HepG2 (cell line): ENCODE data around the gene RNGTT. TPM values are rescaled to one million over a fixed set of nuclear protein-coding genes. Genes with fewer than 3 reads are reported as not detected.

ENCODE experiments used
- ARID2 ChIP-seq: sonication (generic); formaldehyde crosslinking; IDR thresholded peaks from 2 replicates; pipeline ENCODE4 v1.8.1; 2022; ENCODE audit warnings: mild to moderate bottlenecking, missing genetic modification reagents, borderline replicate concordance
- BORCS8-MEF2B ChIP-seq: sonication (generic); formaldehyde crosslinking; IDR thresholded peaks from 2 replicates; pipeline ENCODE4 v1.8.0; 2022; ENCODE audit warnings: mild to moderate bottlenecking, missing genetic modification reagents
- E2F5 ChIP-seq: sonication (generic); formaldehyde crosslinking; conservative IDR thresholded peaks from 2 replicates; pipeline ENCODE4 v1.4.0; 2020; ENCODE audit warnings: missing genetic modification reagents
- HNRNPUL1 ChIP-seq: fragments of 200-400 bp; formaldehyde crosslinking; IDR thresholded peaks from 2 replicates; pipeline ENCODE4 v1.6.1; 2017; ENCODE audit warnings: low read depth, mild to moderate bottlenecking, low read length, moderate library complexity
- HOXA3 ChIP-seq: sonication (generic); formaldehyde crosslinking; IDR thresholded peaks from 2 replicates; pipeline ENCODE4 v1.5.0; 2020; ENCODE audit warnings: missing genetic modification reagents
- MAF1 ChIP-seq: sonication (generic); formaldehyde crosslinking; IDR thresholded peaks from 2 replicates; pipeline ENCODE4 v1.5.0; 2020; ENCODE audit warnings: missing genetic modification reagents, borderline replicate concordance
- MBNL3 ChIP-seq: fragments of 250-450 bp; sonication (Bioruptor Pico); conservative IDR thresholded peaks from 2 replicates; pipeline ENCODE4 v1.8.0; 2022; ENCODE audit warnings: mild to moderate bottlenecking, inconsistent platforms
- NBN ChIP-seq: fragments of 450-650 bp; conservative IDR thresholded peaks from 2 replicates; pipeline ENCODE4 v1.6.1; 2017
- PHB2 ChIP-seq: fragments of 450-650 bp; IDR thresholded peaks from 2 replicates; pipeline ENCODE4 v1.6.1; 2018; ENCODE audit not compliant: partially characterized antibody
- PRDM4 ChIP-seq: sonication (generic); formaldehyde crosslinking; IDR thresholded peaks from 2 replicates; pipeline ENCODE4 v1.9.0; 2021; ENCODE audit warnings: missing genetic modification reagents, borderline replicate concordance
- SNAI1 ChIP-seq: sonication (generic); formaldehyde crosslinking; IDR thresholded peaks from 2 replicates; pipeline ENCODE4 v1.5.0; 2020; ENCODE audit warnings: mild to moderate bottlenecking, missing genetic modification reagents, borderline replicate concordance
- TBP ChIP-seq: sonication (generic); formaldehyde crosslinking; IDR thresholded peaks from 2 replicates; pipeline ENCODE4 v1.5.0; 2020; ENCODE audit warnings: missing genetic modification reagents
- THRA ChIP-seq: sonication (generic); formaldehyde crosslinking; IDR thresholded peaks from 2 replicates; pipeline ENCODE4 v1.4.0; 2020; ENCODE audit warnings: missing genetic modification reagents, borderline replicate concordance
- YEATS4 ChIP-seq: sonication (generic); formaldehyde crosslinking; IDR thresholded peaks from 2 replicates; pipeline ENCODE4 v1.4.0; 2020; ENCODE audit warnings: missing genetic modification reagents, borderline replicate concordance
- ZNF333 ChIP-seq: sonication (generic); formaldehyde crosslinking; IDR thresholded peaks from 2 replicates; pipeline ENCODE4 v1.4.0; 2020; ENCODE audit warnings: mild to moderate bottlenecking, missing genetic modification reagents, borderline replicate concordance
- ZNF589 ChIP-seq: sonication (generic); formaldehyde crosslinking; conservative IDR thresholded peaks from 2 replicates; pipeline ENCODE4 v1.8.0; 2022; ENCODE audit warnings: mild to moderate bottlenecking, moderate library complexity, missing genetic modification reagents
- ZNF607 ChIP-seq: sonication (generic); formaldehyde crosslinking; IDR thresholded peaks from 2 replicates; pipeline ENCODE4 v1.5.1; 2020; ENCODE audit warnings: missing genetic modification reagents, mild to moderate bottlenecking, borderline replicate concordance
- ZNF75D ChIP-seq: sonication (generic); formaldehyde crosslinking; IDR thresholded peaks from 2 replicates; pipeline ENCODE4 v1.8.1; 2023; ENCODE audit warnings: missing genetic modification reagents, mild to moderate bottlenecking, borderline replicate concordance
- ZNF761 ChIP-seq: sonication (generic); formaldehyde crosslinking; conservative IDR thresholded peaks from 2 replicates; pipeline ENCODE4 v1.4.0; 2020; ENCODE audit warnings: mild to moderate bottlenecking, missing genetic modification reagents
- polyA plus RNA-seq, 8 experiments: library from polyadenylated mRNA; depleted of rRNA in 3 of 8; stranded (reverse) in 7 of 8; unstranded in 1 of 8; fragments of >200 nt; fragmentation: Illumina TruSeq in 4 of 8; extraction: Trizol in 4 of 8; gene quantifications; 2 replicates each; pipeline versions ENCODE4 v1.2.1 to v1.2.3, GENCODE V29; 2011 to 2016; ENCODE audit warnings: low read depth in 4 of 8, missing spikeins in 1 of 8, mixed read lengths in 1 of 8; ENCODE audit not compliant: insufficient read depth in 1 of 8
- total RNA-seq, 5 experiments: library from RNA; depleted of rRNA; stranded (reverse); fragments of >200 nt; fragmentation: Illumina TruSeq; extraction: Trizol; gene quantifications; 2 replicates each; pipeline ENCODE4 v1.2.3, GENCODE V29; 2016; ENCODE audit warnings: low read depth in 1 of 5
- TF ChIP-seq, protein P1 (sequence below): sonication (generic); formaldehyde crosslinking; IDR thresholded peaks from 2 replicates; pipeline ENCODE4 v1.8.1; 2023; ENCODE audit warnings: mild to moderate bottlenecking, missing genetic modification reagents
- TF ChIP-seq, protein P2 (sequence below): sonication (generic); formaldehyde crosslinking; conservative IDR thresholded peaks from 2 replicates; pipeline ENCODE4 v1.8.0; 2022; ENCODE audit warnings: missing genetic modification reagents

RNGTT gene
- total and polyA plus RNA-seq, 2 of the 13 experiments (the other 11 are each of a cell fraction or from before 2014, with no cell fraction given), result 6.0 to 22.6 TPM

- TF ChIP-seq PRDM4, result no peak
- TF ChIP-seq, protein P1, sequence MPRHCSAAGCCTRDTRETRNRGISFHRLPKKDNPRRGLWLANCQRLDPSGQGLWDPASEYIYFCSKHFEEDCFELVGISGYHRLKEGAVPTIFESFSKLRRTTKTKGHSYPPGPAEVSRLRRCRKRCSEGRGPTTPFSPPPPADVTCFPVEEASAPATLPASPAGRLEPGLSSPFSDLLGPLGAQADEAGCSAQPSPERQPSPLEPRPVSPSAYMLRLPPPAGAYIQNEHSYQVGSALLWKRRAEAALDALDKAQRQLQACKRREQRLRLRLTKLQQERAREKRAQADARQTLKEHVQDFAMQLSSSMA (CRISPR knock-in tag), result no peak
- no peak for TF ChIP-seq E2F5
- no peak for TF ChIP-seq NBN
- no peak for TF ChIP-seq ZNF333
- peak; percentile 55; the same call in 1 of the 2 replicates for TF ChIP-seq YEATS4 (CRISPR knock-in tag)
- TF ChIP-seq ZNF607 (CRISPR knock-in tag), result no peak
- TF ChIP-seq ARID2 (CRISPR knock-in tag), result no peak
- peak; percentile 27; the same call in 1 of the 2 replicates for TF ChIP-seq THRA (CRISPR knock-in tag)
- no peak for TF ChIP-seq ZNF589 (CRISPR knock-in tag)
- no peak for TF ChIP-seq HNRNPUL1
- TF ChIP-seq BORCS8-MEF2B, result no peak
- TF ChIP-seq PHB2, result no peak
- TF ChIP-seq, protein P2, sequence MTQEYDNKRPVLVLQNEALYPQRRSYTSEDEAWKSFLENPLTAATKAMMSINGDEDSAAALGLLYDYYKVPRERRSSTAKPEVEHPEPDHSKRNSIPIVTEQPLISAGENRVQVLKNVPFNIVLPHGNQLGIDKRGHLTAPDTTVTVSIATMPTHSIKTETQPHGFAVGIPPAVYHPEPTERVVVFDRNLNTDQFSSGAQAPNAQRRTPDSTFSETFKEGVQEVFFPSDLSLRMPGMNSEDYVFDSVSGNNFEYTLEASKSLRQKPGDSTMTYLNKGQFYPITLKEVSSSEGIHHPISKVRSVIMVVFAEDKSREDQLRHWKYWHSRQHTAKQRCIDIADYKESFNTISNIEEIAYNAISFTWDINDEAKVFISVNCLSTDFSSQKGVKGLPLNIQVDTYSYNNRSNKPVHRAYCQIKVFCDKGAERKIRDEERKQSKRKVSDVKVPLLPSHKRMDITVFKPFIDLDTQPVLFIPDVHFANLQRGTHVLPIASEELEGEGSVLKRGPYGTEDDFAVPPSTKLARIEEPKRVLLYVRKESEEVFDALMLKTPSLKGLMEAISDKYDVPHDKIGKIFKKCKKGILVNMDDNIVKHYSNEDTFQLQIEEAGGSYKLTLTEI (CRISPR knock-in tag), result no peak
- TF ChIP-seq TBP (CRISPR knock-in tag), result no peak
- TF ChIP-seq MBNL3, result no peak
- no peak for TF ChIP-seq ZNF761 (CRISPR knock-in tag)
- TF ChIP-seq SNAI1 (CRISPR knock-in tag), result no peak
- no peak for TF ChIP-seq MAF1 (CRISPR knock-in tag)
- TF ChIP-seq ZNF75D, result no peak
- peak; percentile 36; the same call in 1 of the 2 replicates for TF ChIP-seq HOXA3 (CRISPR knock-in tag)
These were observed 253.6 kb downstream of the RNGTT start (continued) for GRCh38 chr6:88709819-88710246.
